Femur (tissue), 1 donor: Measurements from ENCODE around the gene SUSD2.
"Not testable (repeated sequence)": the region's sequence is repeated elsewhere in the genome, so short reads cannot be mapped to it uniquely, and the experiment has no call there.

Source experiments
- DNase-seq: peaks from one replicate; pipeline ENCODE4 v3.0.0-alpha.2; 2017

The SUSD2 gene

GRCh38 chr22:24216541-24217209 lies 35.4 kb downstream of the SUSD2 start:
- DNase-seq = no peak

DNA sequence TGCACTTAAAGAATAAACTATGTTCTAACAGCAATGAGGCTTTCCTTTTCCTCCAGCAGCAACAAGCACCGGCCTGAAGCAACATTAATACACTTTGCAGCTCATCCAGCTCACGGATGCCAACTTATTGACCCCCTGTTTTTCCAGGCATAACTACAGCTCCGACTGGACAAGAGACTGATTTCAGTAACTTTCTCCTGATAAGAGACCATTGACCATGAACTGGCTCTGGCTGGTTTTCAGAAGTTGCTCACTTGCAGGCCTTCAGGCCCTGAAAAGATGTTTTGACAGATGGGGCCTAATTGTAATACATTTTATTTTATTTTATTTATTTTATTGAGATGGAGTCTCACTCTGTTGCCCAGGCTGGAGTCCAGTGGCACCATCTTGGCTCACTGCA lies 36.1 kb downstream of the SUSD2 start:
- no peak for DNase-seq

GRCh38 chr22:24219750-24220149 lies 38.5 kb downstream of the SUSD2 start:
- DNase-seq = no peak

- no peak for DNase-seq
These were observed 43.2 kb downstream of the SUSD2 start for GRCh38 chr22:24224468-24224867.

DNA sequence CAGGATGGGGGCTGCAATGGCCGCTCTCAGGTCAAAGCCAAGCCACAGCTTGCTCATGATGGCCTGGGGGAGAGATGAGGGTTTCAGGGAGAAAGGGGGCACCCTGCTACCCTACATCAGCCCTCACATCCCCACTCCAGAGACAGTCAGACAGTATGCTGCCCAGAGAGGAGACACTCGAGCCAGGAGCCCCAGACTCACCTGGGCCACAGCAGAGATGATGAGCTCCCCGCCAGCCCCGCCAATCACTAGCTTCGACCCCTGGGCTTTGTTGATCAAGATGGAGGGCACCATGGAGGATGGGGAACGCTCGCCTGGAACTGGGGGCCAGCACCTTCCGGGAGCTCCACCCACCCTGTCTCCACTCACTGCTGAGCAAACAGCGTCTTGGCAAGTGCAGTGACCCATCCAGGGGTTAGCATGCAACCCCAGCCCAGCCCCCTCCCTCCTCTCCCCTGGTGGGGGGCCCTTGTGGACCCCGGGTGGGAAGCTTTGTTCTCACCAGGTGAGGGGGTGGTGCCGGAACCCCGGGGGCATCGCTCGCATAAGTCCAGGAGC lies 43.8 kb downstream of the SUSD2 start:
- no peak for DNase-seq

- no peak for DNase-seq
These were observed 44.7 kb downstream of the SUSD2 start for GRCh38 chr22:24225951-24226350.

DNA sequence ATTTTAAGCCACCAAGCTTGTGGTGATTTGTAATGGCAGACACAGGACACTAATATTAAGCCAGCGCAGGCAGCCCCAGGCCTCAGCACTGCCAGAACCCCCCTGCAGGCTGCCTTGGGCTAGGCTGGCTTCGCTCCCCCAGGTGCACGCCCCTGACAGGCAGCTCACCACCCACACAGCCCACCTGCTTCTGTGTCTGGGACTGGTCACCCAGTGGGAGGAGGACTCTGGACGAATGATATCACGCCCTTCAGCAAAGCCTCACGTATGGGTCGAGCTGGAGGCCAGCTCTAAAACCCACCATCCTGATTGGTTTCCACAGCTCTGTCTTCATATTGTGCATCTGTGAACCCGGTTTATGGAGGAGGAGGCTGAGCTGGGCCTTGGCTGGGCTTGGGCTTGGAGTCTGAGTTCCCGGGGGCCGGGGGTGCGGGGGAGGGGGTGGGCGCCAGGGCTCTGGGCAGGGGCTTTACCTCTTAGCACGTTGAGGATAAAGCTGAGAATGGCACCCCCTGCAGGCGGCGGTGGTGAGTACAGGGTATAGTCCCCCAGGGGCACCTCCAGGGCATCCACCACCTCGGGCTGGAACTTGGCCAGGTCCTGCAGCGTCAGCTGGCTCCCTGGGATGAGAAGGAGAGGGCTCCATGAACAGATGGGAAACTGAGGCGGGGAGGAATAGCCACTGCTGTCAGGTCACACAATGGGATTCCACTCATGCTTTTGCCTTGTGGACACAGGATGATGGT lies 49.8 kb downstream of the SUSD2 start:
- no peak for DNase-seq

- no peak for DNase-seq
These were observed 50.4 kb downstream of the SUSD2 start for GRCh38 chr22:24231706-24232105.

GRCh38 chr22:24232124-24232523 lies 50.8 kb downstream of the SUSD2 start:
- no peak for DNase-seq

DNA sequence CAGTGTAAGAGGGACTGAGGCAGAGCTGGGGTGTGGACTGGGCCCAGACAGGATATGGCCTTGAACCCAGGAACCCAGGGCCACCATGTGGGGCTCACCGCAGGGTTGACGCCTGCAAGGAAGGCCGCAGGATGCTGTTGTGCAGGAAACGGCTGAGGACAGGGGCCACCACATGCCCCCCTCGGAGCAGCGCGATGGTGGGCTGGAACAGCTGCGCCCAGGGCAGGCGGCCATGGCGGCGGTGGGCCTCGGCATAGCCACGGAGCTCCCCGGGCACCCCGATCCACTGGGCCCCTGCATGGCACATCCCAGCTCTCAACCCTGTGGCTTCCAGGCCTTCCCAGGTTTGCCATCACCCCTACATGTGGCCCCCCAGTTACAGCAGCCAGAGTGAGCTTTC lies 51.4 kb downstream of the SUSD2 start:
- no peak for DNase-seq

DNA sequence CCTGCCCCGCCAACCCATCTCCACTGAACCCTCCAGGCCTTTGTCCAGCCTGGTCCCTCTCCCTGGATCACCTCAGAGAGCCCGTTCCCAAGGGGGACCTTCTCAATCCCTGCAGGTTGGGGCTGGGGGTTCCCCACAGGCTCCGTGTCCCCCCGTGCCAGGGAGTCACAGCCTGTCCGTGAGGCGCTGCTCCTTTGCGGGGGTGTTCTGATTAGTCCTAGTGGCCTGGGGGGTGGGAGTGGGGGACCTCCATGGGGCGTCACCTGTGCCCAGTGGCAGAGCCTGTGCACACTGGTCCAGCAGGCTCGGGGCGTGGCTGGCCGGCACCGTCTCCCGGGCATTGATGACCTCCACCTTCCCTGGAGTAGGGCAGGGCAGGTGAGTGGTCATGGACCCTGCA lies 51.9 kb downstream of the SUSD2 start:
- no peak for DNase-seq

DNA sequence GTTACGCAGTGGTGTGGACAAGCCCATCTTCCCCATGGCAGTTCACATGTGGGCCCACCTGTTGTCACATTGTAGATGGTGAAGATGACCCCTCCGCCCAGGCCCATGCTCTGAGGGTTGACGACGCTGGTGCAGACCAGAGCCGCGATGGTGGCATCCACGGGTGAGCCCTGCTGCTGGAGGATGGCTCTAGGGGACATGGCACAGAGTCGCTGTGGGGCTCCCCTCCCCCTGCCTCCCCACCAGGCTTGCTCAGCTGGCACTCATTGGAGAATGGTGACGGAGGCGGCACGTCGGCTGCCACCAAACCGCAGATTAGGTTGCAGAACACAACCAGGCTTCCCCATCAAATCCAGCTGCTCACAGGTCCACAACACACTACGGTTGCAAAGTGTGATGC lies 52.5 kb downstream of the SUSD2 start:
- DNase-seq = no peak

GRCh38 chr22:24235315-24235714 lies 54.0 kb downstream of the SUSD2 start:
- no peak for DNase-seq

DNA sequence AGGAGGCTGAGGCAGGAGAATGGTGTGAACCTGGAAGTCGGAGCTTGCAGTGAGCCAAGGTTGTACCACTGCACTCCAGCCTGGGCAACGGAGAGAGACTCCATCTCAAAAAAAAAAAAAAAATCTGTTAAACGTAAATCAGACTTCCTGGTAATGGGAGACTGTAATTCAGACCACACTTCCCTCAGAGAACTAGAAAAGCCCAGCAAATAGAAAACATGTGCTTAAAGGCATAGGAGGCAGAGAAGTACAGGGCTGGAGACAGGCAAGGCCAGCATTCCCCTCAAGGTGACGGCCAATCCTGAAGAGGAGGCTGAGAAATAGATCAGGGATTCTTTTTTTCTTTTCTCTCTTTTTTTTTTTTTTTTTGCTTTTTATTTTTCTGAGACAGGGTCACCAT lies 55.4 kb downstream of the SUSD2 start:
- DNase-seq = no peak

DNA sequence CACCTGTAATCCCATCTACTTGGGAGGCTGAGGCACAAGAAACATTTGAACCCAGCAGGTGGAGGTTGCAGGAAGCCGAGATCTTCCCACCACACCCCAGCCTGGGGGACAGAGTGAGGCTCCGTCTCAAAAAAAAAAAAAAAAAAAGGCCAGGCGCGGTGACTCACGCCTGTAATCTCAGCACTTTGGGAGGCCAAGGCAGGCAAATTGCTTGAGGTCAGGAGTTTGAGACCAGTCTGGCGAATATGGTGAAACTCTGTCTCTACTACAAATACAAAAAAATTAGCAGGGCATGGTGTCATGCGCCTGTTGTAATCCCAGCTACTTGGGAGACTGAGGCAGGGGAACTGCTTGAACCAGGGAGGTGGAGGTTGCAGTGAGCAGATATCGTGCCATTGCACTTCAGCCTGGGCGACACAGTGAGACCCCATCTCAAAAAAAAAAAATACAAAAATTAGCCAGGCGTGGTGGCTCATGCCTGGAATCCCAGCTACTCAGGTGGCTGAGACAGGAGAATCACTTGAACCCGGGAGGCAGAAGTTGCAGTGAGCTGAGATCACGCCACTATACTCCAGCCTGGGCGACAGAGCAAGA lies 56.9 kb downstream of the SUSD2 start:
- not testable (repeated sequence) for DNase-seq
